ENCODE results near the gene RFTN1. TPM values are rescaled to one million over a fixed set of nuclear protein-coding genes. Genes with fewer than 3 reads are reported as not detected.

Gene RFTN1
- total and polyA plus RNA-seq, 7 donors = 10.9 to 26.4 (median 22.2) TPM

DNA sequence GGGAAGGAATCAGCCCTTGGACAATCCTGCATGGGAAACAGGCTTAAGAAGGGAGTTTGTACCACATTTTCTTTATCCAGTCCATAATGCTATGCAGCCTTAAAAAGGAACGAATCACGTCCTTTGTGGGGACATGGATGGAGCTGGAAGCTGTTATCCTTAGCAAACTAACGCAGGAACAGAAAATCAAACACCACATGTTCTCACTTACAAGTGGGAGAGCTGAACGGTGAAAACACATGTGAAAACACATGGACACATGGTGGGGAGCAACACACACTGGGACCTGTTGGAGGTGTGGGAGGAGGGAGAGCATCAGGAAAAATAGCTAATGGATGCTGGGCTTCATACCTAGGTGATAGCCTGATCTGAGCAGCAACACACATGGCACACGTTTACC lies 178.2 kb downstream of the RFTN1 start:
- Histone ChIP-seq H3K27me3 (no peaks in the 10 kb centered on the region), H3K27ac (peak overlapping the region in 1 of 4 donors; percentile 83), H3K9me3 (no peaks in the 10 kb centered on the region), H3K4me1 (no peaks in the 10 kb centered on the region), H3K36me3 (no peaks in the 10 kb centered on the region), H3K4me3 (no peak overlapping the region)
- no peak for DNase-seq
- intact Hi-C loops (cut with DNase I) = no loop called here
- 82 to 84% methylated on average over 5 of the region's 5 CpGs for WGBS, 2 donors
- TF ChIP-seq, protein P1, sequence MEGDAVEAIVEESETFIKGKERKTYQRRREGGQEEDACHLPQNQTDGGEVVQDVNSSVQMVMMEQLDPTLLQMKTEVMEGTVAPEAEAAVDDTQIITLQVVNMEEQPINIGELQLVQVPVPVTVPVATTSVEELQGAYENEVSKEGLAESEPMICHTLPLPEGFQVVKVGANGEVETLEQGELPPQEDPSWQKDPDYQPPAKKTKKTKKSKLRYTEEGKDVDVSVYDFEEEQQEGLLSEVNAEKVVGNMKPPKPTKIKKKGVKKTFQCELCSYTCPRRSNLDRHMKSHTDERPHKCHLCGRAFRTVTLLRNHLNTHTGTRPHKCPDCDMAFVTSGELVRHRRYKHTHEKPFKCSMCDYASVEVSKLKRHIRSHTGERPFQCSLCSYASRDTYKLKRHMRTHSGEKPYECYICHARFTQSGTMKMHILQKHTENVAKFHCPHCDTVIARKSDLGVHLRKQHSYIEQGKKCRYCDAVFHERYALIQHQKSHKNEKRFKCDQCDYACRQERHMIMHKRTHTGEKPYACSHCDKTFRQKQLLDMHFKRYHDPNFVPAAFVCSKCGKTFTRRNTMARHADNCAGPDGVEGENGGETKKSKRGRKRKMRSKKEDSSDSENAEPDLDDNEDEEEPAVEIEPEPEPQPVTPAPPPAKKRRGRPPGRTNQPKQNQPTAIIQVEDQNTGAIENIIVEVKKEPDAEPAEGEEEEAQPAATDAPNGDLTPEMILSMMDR (IDR thresholded peaks at IDR 0.05) = no peak
- no peak for TF ChIP-seq EP300 (IDR thresholded peaks at IDR 0.05)
- no peak for TF ChIP-seq POLR2A (IDR thresholded peaks at IDR 0.05)
- no peak for TF ChIP-seq POLR2AphosphoS5 (IDR thresholded peaks at IDR 0.05)

DNA sequence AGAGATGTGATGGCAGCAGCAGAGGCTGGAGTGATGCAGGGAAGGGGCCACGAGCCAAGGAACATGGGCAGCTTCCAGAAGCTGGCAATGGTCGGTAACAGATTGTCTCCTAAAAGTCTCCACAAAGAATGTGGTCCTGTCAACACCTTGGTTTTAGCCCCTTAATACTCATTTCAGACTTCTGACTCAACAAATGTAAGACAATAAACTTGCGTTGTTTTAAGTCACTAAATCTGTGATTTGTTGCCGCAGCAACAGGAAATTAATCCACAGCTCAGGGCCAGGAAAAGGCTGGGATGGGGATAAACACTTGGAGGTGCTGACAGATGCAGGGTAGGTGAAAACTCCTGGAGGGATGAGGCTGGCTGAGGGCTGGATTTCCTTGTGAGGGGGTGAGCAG lies 178.6 kb downstream of the RFTN1 start:
- Histone ChIP-seq H3K36me3 (no peaks in the 10 kb centered on the region), H3K4me3 (no peak overlapping the region), H3K9me3 (no peaks in the 10 kb centered on the region), H3K4me1 (no peaks in the 10 kb centered on the region), H3K27ac (peak overlapping the region in 1 of 4 donors; percentile 83), H3K27me3 (no peaks in the 10 kb centered on the region)
- TF ChIP-seq EP300 (IDR thresholded peaks at IDR 0.05) (no peak), POLR2AphosphoS5 (IDR thresholded peaks at IDR 0.05) (no peak), POLR2A (IDR thresholded peaks at IDR 0.05) (no peak)
- TF ChIP-seq, protein P1 (IDR thresholded peaks at IDR 0.05) = no peak
- DNase-seq = no peak
- 75 to 84% methylated on average over 4 of the region's 4 CpGs for WGBS, 2 donors
- intact Hi-C loops (cut with DNase I) = no loop called here

DNA sequence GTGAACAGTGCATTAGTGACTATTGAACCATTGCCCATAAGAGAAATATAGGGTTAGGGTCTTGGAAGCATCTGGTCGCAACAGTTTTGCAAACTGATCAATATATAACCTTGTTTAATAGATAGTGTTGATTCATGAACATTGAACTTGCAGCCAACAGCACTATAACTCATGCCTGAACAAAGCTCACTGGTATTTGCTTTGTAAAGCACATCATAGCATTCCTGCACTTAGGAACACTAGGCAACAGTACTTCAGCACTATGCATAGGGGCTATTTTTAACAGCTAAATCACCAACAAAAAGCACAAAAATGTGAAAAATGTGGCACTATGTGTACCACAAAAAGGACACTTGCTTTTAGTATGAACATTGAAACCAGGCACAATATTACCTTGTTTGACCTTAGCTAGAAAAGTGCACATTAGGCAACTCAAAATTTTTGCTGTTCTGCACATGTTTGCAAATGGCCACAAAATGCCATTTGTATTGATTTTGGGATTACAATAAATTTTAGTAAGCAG lies 180.5 kb downstream of the RFTN1 start:
- WGBS, 2 donors = 91 to 97% methylated on average over 1 of the region's 1 CpG
- intact Hi-C loops (cut with DNase I) = no loop called here
- peak overlapping the region in 1 of 4 donors; percentile 83 for H3K27ac ChIP-seq
- no peaks in the 10 kb centered on the region for H3K36me3 ChIP-seq
- TF ChIP-seq, protein P1 (IDR thresholded peaks at IDR 0.05) = no peak
- TF ChIP-seq POLR2A (IDR thresholded peaks at IDR 0.05) (no peak), EP300 (IDR thresholded peaks at IDR 0.05) (no peak), POLR2AphosphoS5 (IDR thresholded peaks at IDR 0.05) (no peak)
- no peak overlapping the region for H3K4me3 ChIP-seq
- no peaks in the 10 kb centered on the region for H3K27me3 ChIP-seq
- H3K4me1 ChIP-seq = no peaks in the 10 kb centered on the region
- H3K9me3 ChIP-seq = no peaks in the 10 kb centered on the region
- no peak for DNase-seq

DNA sequence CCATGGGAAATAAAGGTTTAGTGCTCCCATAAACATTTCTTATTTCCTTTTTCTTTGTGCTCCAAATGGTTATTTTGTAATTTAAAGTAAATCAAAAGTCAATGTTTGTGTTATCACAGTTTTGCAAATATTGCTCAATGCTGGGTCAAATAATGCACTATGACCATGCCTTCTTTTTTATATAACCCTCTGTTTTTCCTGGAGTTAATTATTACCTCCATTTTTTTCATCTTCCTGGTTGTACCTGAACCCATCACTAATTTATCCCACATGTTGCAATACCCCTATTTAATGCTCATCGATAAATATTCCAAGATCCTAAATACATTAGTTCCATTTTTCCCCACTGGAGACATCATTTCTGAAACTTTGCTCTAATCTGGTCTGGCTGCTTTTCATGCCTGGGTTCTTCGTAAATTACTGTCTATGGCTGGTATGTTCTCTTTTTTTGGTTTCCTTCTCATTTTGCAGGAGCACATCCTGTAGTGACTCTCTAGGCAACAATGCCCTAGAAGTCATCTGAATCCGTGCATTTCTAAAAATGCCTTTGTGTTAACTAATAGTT lies 182.1 kb downstream of the RFTN1 start:
- H3K4me1 ChIP-seq = no peaks in the 10 kb centered on the region
- no peaks in the 10 kb centered on the region for H3K9me3 ChIP-seq
- WGBS, 2 donors = 85 to 95% methylated on average over 3 of the region's 3 CpGs
- intact Hi-C loops (cut with DNase I) = no loop called here
- H3K27ac ChIP-seq = no peak overlapping the region
- TF ChIP-seq POLR2A (IDR thresholded peaks at IDR 0.05) (no peak), EP300 (IDR thresholded peaks at IDR 0.05) (no peak), POLR2AphosphoS5 (IDR thresholded peaks at IDR 0.05) (no peak)
- TF ChIP-seq, protein P1 (IDR thresholded peaks at IDR 0.05) = no peak
- no peaks in the 10 kb centered on the region for H3K27me3 ChIP-seq
- H3K4me3 ChIP-seq = no peak overlapping the region
- no peaks in the 10 kb centered on the region for H3K36me3 ChIP-seq
- DNase-seq = no peak

DNA sequence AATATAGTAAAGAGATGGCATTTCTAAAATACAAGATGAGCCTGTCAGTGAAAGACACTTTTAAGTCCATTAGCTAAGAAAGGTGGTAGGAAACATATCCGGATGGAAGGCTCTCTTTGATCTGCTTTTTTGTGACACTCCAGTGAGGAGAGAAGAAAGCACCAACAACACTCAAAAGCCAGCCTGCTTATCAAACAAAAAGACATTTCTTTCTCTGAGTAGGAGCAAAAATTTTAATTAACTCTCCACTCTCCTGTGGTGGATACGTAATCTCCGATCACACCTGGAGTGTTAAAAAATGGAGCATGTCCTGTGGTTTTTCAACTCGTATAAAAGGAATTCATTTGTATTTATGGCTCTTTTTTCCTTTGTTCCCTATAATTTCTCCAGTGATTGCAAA lies 183.1 kb downstream of the RFTN1 start:
- DNase-seq = no peak
- H3K27ac ChIP-seq = no peak overlapping the region
- TF ChIP-seq POLR2AphosphoS5 (IDR thresholded peaks at IDR 0.05) (no peak), EP300 (IDR thresholded peaks at IDR 0.05) (no peak), POLR2A (IDR thresholded peaks at IDR 0.05) (no peak)
- TF ChIP-seq, protein P1 (IDR thresholded peaks at IDR 0.05) = no peak
- peaks cover 0 to 2% (median 0%) of the 10 kb centered on the region in 4 donors for H3K4me1 ChIP-seq
- H3K4me3 ChIP-seq = no peak overlapping the region
- H3K36me3 ChIP-seq = no peaks in the 10 kb centered on the region
- no peaks in the 10 kb centered on the region for H3K27me3 ChIP-seq
- 93 to 94% methylated on average over 4 of the region's 4 CpGs for WGBS, 2 donors
- intact Hi-C loops (cut with DNase I) = no loop called here
- H3K9me3 ChIP-seq = no peaks in the 10 kb centered on the region

All from sigmoid colon (tissue), 7 donors.